ENCODE data around the gene PPP2R2C.

PPP2R2C gene

GRCh38 chr4:6283282-6283681, 189.1 kb downstream of the PPP2R2C start:
- in situ Hi-C loops (cut with MboI; ENCODE audit: low sequenced_read_pairs, unreplicated experiment), result no loop called here
- DNase-seq (ENCODE audit: low spot score), result no peak
- TF ChIP-seq CTCF (IDR thresholded peaks at IDR 0.05; ENCODE audit: borderline replicate concordance, control extremely low read depth, extremely low read depth, insufficient read depth, missing control alignments), result no peak

DNA sequence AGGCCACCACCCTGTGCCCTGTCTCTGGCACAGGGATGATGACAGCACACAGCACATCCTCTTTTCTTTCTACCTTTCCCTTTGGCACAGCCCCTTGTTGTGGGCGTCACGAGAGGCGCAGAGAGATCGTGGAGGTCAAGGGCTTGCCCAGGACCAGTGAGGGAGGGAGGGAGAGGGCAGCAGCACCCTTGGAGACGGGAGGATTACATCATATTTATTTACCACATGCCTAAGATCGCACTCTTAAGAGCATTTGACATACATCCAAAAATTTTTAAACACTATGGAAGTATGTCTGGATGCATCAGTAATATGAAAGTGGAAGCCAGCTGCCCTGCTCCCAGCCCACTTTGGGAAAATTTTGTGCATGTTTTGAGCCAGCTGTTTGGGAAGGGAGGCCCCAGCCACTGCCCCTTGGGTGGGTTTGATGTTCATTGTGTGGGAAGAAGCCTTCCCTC, 190.1 kb downstream of the PPP2R2C start:
- TF ChIP-seq CTCF (IDR thresholded peaks at IDR 0.05; ENCODE audit: borderline replicate concordance, control extremely low read depth, extremely low read depth, insufficient read depth, missing control alignments), result no peak
- DNase-seq (ENCODE audit: low spot score), result no peak
- in situ Hi-C loops (cut with MboI; ENCODE audit: low sequenced_read_pairs, unreplicated experiment), result no loop called here

GRCh38 chr4:6281436-6282313, 190.7 kb downstream of the PPP2R2C start:
- in situ Hi-C loops (cut with MboI; ENCODE audit: low sequenced_read_pairs, unreplicated experiment), result no loop called here
- TF ChIP-seq CTCF (IDR thresholded peaks at IDR 0.05; ENCODE audit: borderline replicate concordance, control extremely low read depth, extremely low read depth, insufficient read depth, missing control alignments), result no peak
- no peak for DNase-seq (ENCODE audit: low spot score)

GRCh38 chr4:6280365-6280996, 191.9 kb downstream of the PPP2R2C start:
- no peak for TF ChIP-seq CTCF (IDR thresholded peaks at IDR 0.05; ENCODE audit: borderline replicate concordance, control extremely low read depth, extremely low read depth, insufficient read depth, missing control alignments)
- no peak for DNase-seq (ENCODE audit: low spot score)
- in situ Hi-C loops (cut with MboI; ENCODE audit: low sequenced_read_pairs, unreplicated experiment), result no loop called here

- no peak for DNase-seq (ENCODE audit: low spot score)
- in situ Hi-C loops (cut with MboI; ENCODE audit: low sequenced_read_pairs, unreplicated experiment), result no loop called here
- no peak for TF ChIP-seq CTCF (IDR thresholded peaks at IDR 0.05; ENCODE audit: borderline replicate concordance, control extremely low read depth, extremely low read depth, insufficient read depth, missing control alignments)
Observed at GRCh38 chr4:6279582-6280289, 192.7 kb downstream of the PPP2R2C start.

DNA sequence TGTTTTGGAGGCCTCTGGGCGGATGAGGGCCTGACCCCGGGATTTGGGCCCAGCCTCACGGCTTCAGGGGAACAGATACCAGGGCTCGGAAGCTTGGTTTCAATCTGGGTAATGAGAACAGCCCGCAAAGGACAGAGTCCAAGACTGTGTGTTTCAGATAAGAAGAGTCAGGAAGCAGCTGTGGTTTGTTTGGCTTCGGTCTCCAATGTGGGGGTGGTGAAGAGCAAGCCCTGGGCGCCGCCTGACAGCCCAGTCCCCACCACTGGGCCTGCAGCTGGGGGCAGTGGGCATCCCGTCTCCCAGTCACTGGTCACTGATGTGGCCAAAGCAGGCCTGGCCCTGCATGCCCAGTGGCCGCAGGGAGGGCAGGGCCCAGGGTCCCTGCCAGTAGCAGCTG, 193.6 kb downstream of the PPP2R2C start:
- peak; percentile 74 for DNase-seq (ENCODE audit: low spot score)

More for the DNA sequence above, 193.6 kb downstream of the PPP2R2C start:
- in situ Hi-C loops (cut with MboI; ENCODE audit: low sequenced_read_pairs, unreplicated experiment), result no loop called here
- TF ChIP-seq CTCF (IDR thresholded peaks at IDR 0.05; ENCODE audit: borderline replicate concordance, control extremely low read depth, extremely low read depth, insufficient read depth, missing control alignments), result no peak
